A549 (cell line): Measurements from ENCODE around the gene ZNF618. TPM values are rescaled to one million over a fixed set of nuclear protein-coding genes. Genes with fewer than 3 reads are reported as not detected.

Experiments
- ATAC-seq, 2 experiments: fragments of 200-7000 bp in 1 of 2; fragments of >200 bp in 1 of 2; cut with Nextera tagmentation in 1 of 2; cut with Tn5 transposase in 1 of 2; 3 replicates each; pipeline versions ENCODE4 v1.8.0 to v1.9.1; 2018 to 2020; ENCODE audit warnings: mild to moderate bottlenecking in 1 of 2, moderate library complexity in 1 of 2
- CTCF ChIA-PET: fragments of 300-600 bp; sonication (Branson Sonifier 250); formaldehyde crosslinking; extraction: SDS; loops from one replicate; lab custom pipeline; 2021; ENCODE audit warnings: antibody characterized with exemption, inconsistent platforms; lab: Yijun Ruan, JAX
- POLR2A ChIA-PET: fragments of 350-600 bp; formaldehyde crosslinking; extraction: SDS; loops from one replicate; lab custom pipeline; 2021; ENCODE audit warnings: antibody characterized with exemption, inconsistent platforms; lab: Yijun Ruan, JAX
- DNase-seq, 2 experiments: peaks; one replicate each; pipeline versions ENCODE4 v3.0.0 to v3.0.0-alpha.2; 2011 to 2016; ENCODE audit warnings: low read depth in 1 of 2, low spot score in 1 of 2
- FAIRE-seq: peaks from 2 replicates; lab custom pipeline; 2011; peaks lifted over from hg19 to GRCh38; lab: Jason Lieb, UNC
- H3K27ac ChIP-seq, 2 experiments: fragments of >200 bp; sonication (Bioruptor Twin); formaldehyde crosslinking; 3 replicates each; pipeline ENCODE4 v1.5.1; 2016 to 2017
- H3K4me1 ChIP-seq: fragments of >200 bp; sonication (Bioruptor Twin); formaldehyde crosslinking; 3 replicates; pipeline ENCODE4 v1.6.1; 2016
- H3K4me2 ChIP-seq: fragments of >200 bp; sonication (Bioruptor Twin); formaldehyde crosslinking; 3 replicates; pipeline ENCODE4 v1.6.1; 2016
- H3K4me3 ChIP-seq: fragments of >200 bp; sonication (Bioruptor Twin); formaldehyde crosslinking; 3 replicates; pipeline ENCODE4 v1.5.1; 2016
- H3K9me3 ChIP-seq: fragments of >200 bp; sonication (Bioruptor Twin); formaldehyde crosslinking; 3 replicates; pipeline ENCODE4 v1.6.1; 2016
- BHLHE40 ChIP-seq: IDR thresholded peaks from 2 replicates; pipeline ENCODE4 v1.6.1; 2012; ENCODE audit warnings: low read depth, low read length, inconsistent platforms
- CBX8 ChIP-seq: fragments of 200-600 bp; sonication (generic); IDR thresholded peaks from 2 replicates; pipeline ENCODE4 v1.6.1; 2016
- CHD2 ChIP-seq: fragments of 150-350 bp; IDR thresholded peaks from 2 replicates; pipeline ENCODE4 v1.6.1; 2014; ENCODE audit warnings: low read length; ENCODE audit not compliant: partially characterized antibody
- CHD4 ChIP-seq: fragments of 200-600 bp; sonication (generic); IDR thresholded peaks from 2 replicates; pipeline ENCODE4 v1.6.1; 2016; ENCODE audit warnings: antibody characterized with exemption, mild to moderate bottlenecking, borderline replicate concordance
- CTCF ChIP-seq: fragments of >200 bp; sonication (Bioruptor Twin); formaldehyde crosslinking; IDR thresholded peaks from 3 replicates; pipeline ENCODE4 v1.5.1; 2016
- FOSL2 ChIP-seq, 2 experiments: fragments of 450-650 bp in 1 of 2; fragments of >200 bp in 1 of 2; sonication (Bioruptor Twin) in 1 of 2; formaldehyde crosslinking; IDR thresholded peaks; 2 replicates each; pipeline versions ENCODE4 v1.5.0 to v1.6.1; 2016 to 2020; ENCODE audit warnings: mild to moderate bottlenecking in 1 of 2, moderate library complexity in 1 of 2
- FOXS1 ChIP-seq: fragments of 250-450 bp; sonication (Bioruptor Pico); IDR thresholded peaks from 2 replicates; pipeline ENCODE4 v1.5.0; 2020; ENCODE audit warnings: mild to moderate bottlenecking, moderate library complexity
- GATA3 ChIP-seq: IDR thresholded peaks from 2 replicates; pipeline ENCODE4 v1.6.1; 2012; ENCODE audit warnings: borderline replicate concordance
- HMGXB4 ChIP-seq: fragments of 250-450 bp; sonication (Bioruptor Pico); IDR thresholded peaks from 2 replicates; pipeline ENCODE4 v1.5.0; 2021; ENCODE audit warnings: mild to moderate bottlenecking, moderate library complexity, borderline replicate concordance
- HOXA7 ChIP-seq: fragments of 250-450 bp; sonication (Bioruptor Pico); IDR thresholded peaks from 2 replicates; pipeline ENCODE4 v1.5.0; 2020; ENCODE audit warnings: mild to moderate bottlenecking, moderate library complexity
- HOXB13 ChIP-seq: fragments of 250-450 bp; sonication (Bioruptor Pico); IDR thresholded peaks from 2 replicates; pipeline ENCODE4 v1.5.0; 2020; ENCODE audit warnings: low read depth, mild to moderate bottlenecking, moderate library complexity
- KDM5A ChIP-seq: fragments of 200-600 bp; sonication (generic); IDR thresholded peaks from 2 replicates; pipeline ENCODE4 v1.6.1; 2016; ENCODE audit warnings: antibody characterized with exemption, mild to moderate bottlenecking
- NR3C1 ChIP-seq: fragments of >200 bp; sonication (Bioruptor Twin); formaldehyde crosslinking; IDR thresholded peaks from 3 replicates; pipeline ENCODE4 v1.6.1; 2017
- PHF8 ChIP-seq: fragments of 200-600 bp; sonication (generic); IDR thresholded peaks from 2 replicates; pipeline ENCODE4 v1.6.1; 2016; ENCODE audit warnings: low read depth, mild to moderate bottlenecking, antibody characterized with exemption, moderate library complexity, borderline replicate concordance
- POLR2AphosphoS2 ChIP-seq: conservative IDR thresholded peaks from 2 replicates; pipeline ENCODE4 v1.6.1; 2012; ENCODE audit warnings: low read length, improper control_type of control experiment, inconsistent platforms
- RAD21 ChIP-seq, 2 experiments: fragments of >200 bp in 1 of 2; sonication (Bioruptor Twin) in 1 of 2; formaldehyde crosslinking in 1 of 2; IDR thresholded peaks in 1 of 2; conservative IDR thresholded peaks in 1 of 2; 2 replicates in 1 of 2; 3 replicates in 1 of 2; pipeline ENCODE4 v1.6.1; 2012 to 2018; ENCODE audit warnings: inconsistent platforms in 1 of 2
- RARB ChIP-seq: fragments of 250-450 bp; sonication (Bioruptor Pico); IDR thresholded peaks from 2 replicates; pipeline ENCODE4 v1.8.0; 2021; ENCODE audit warnings: mild to moderate bottlenecking, moderate library complexity
- RFX5 ChIP-seq: fragments of 450-650 bp; IDR thresholded peaks from 2 replicates; pipeline ENCODE4 v1.7.1; 2014; ENCODE audit warnings: antibody characterized with exemption, mild to moderate bottlenecking, moderate library complexity
- RNF2 ChIP-seq: fragments of 200-600 bp; sonication (generic); IDR thresholded peaks from 2 replicates; pipeline ENCODE4 v1.6.1; 2016; ENCODE audit warnings: low read depth, mild to moderate bottlenecking, antibody characterized with exemption, moderate library complexity, borderline replicate concordance
- SREBF2 ChIP-seq: fragments of 450-650 bp; IDR thresholded peaks from 2 replicates; pipeline ENCODE4 v1.6.1; 2014; ENCODE audit warnings: mild to moderate bottlenecking, moderate library complexity
- ZSCAN20 ChIP-seq: fragments of 250-450 bp; sonication (Bioruptor Pico); IDR thresholded peaks from 2 replicates; pipeline ENCODE4 v1.8.0; 2022; ENCODE audit warnings: mild to moderate bottlenecking, moderate library complexity
- WGBS: methylation state at CpG from one replicate; pipeline ENCODE4 v1.1.6; 2017; ENCODE audit errors: missing lambda C conversion rate; 5-methylcytosine and 5-hydroxymethylcytosine counted together
- polyA plus RNA-seq, 4 experiments: library from polyadenylated mRNA; depleted of rRNA in 3 of 4; stranded (reverse); fragments of >200 nt; fragmentation: RNase III in 1 of 4; extraction: RNeasy Plus Mini Kit Qiagen cat#74134 plus additional on column Dnase treatment in 1 of 4; gene quantifications; 2 replicates in 3 of 4; 3 replicates in 1 of 4; pipeline ENCODE4 v1.2.3, GENCODE V29; 2011 to 2017
- TF ChIP-seq, protein P1 (sequence below): fragments of 200-600 bp; sonication (generic); IDR thresholded peaks from 2 replicates; pipeline ENCODE4 v1.6.1; 2016; ENCODE audit warnings: antibody characterized with exemption, mild to moderate bottlenecking, moderate library complexity
- TF ChIP-seq, protein P2 (sequence below): IDR thresholded peaks from 2 replicates; pipeline ENCODE4 v1.6.1; 2012

The ZNF618 gene
- polyA plus RNA-seq, 2 of the 4 experiments (the other 2 are of a cell fraction): 9.0 to 10.0 TPM

- peaks cover 2% of the 10 kb centered on the region; the same call in 1 of the 3 replicates for H3K9me3 ChIP-seq
- DNase-seq (no peak), ATAC-seq (no peak), FAIRE-seq (no peak)
- POLR2A ChIA-PET: no interaction called here
- H3K4me1 ChIP-seq: no peaks in the 10 kb centered on the region
- H3K4me2 ChIP-seq: no peak overlapping the region
- TF ChIP-seq NR3C1 (no peak), BHLHE40 (no peak), RFX5 (no peak), GATA3 (no peak), FOXS1 (no peak), CHD4 (no peak), POLR2AphosphoS2 (no peak), HOXB13 (CRISPR knock-in tag) (no peak), SREBF2 (no peak)
- TF ChIP-seq, protein P1, sequence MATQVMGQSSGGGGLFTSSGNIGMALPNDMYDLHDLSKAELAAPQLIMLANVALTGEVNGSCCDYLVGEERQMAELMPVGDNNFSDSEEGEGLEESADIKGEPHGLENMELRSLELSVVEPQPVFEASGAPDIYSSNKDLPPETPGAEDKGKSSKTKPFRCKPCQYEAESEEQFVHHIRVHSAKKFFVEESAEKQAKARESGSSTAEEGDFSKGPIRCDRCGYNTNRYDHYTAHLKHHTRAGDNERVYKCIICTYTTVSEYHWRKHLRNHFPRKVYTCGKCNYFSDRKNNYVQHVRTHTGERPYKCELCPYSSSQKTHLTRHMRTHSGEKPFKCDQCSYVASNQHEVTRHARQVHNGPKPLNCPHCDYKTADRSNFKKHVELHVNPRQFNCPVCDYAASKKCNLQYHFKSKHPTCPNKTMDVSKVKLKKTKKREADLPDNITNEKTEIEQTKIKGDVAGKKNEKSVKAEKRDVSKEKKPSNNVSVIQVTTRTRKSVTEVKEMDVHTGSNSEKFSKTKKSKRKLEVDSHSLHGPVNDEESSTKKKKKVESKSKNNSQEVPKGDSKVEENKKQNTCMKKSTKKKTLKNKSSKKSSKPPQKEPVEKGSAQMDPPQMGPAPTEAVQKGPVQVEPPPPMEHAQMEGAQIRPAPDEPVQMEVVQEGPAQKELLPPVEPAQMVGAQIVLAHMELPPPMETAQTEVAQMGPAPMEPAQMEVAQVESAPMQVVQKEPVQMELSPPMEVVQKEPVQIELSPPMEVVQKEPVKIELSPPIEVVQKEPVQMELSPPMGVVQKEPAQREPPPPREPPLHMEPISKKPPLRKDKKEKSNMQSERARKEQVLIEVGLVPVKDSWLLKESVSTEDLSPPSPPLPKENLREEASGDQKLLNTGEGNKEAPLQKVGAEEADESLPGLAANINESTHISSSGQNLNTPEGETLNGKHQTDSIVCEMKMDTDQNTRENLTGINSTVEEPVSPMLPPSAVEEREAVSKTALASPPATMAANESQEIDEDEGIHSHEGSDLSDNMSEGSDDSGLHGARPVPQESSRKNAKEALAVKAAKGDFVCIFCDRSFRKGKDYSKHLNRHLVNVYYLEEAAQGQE: no peak
- no peak overlapping the region for H3K27ac ChIP-seq
- no peak overlapping the region for H3K4me3 ChIP-seq
- WGBS: 94% methylated on average over 12 of the region's 12 CpGs
- CTCF ChIA-PET: interaction anchor here (1.7 to 2.8 kb wide), 3 partner anchors 11 to 254 kb away, joined by 4 to 16 read pairs (median 6); no protein-coding TSS in a partner anchor
These were observed 185.2 kb downstream of the ZNF618 start for GRCh38 chr9:114061292-114061691.

DNA sequence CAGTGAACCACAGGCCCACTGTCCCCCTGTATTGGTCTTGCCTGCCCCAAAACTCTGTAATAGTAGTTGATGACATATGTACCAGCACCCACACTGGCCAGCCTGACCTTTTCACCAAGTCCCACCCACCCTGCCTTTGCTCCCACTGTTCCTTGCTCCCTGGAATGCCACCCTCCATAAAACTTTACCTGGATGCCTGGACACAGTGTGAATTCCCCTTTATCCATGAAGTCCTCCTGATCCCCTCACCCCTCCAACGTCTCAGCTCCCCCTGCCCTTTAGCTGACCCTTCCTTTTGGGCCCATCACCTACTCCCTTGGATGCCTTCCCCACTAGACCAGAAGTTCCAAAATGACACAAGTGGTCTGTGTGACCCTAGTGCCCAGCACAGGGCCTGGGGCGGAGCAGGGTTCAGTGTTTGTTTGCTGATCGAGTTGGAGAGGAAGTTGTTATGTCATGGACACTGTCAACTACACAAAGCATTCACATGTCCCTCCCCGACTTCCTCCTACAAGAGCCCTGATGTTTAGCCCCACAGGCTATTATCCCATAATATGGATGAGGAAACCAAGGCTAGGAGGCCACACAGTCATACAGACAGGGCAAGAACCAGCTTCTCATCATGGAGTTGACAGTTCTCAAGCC, 185.8 kb downstream of the ZNF618 start:
- TF ChIP-seq CBX8 (no peak), KDM5A (no peak), NR3C1 (no peak), RNF2 (no peak), RARB (CRISPR knock-in tag) (no peak), ZSCAN20 (CRISPR knock-in tag) (no peak), HMGXB4 (CRISPR knock-in tag) (no peak), CTCF (no peak), FOXS1 (no peak), GATA3 (no peak), RAD21 (conservative IDR thresholded peaks at IDR 0.05 in 1 of 2, IDR thresholded peaks at IDR 0.05 in 1 of 2) (no peak), CHD2 (no peak), FOSL2 (IDR thresholded peaks at IDR 0.05) (no peak), FOSL2 (CRISPR knock-in tag; IDR thresholded peaks at IDR 0.05) (no peak), HOXA7 (CRISPR knock-in tag) (no peak), PHF8 (no peak)
- TF ChIP-seq, protein P2, sequence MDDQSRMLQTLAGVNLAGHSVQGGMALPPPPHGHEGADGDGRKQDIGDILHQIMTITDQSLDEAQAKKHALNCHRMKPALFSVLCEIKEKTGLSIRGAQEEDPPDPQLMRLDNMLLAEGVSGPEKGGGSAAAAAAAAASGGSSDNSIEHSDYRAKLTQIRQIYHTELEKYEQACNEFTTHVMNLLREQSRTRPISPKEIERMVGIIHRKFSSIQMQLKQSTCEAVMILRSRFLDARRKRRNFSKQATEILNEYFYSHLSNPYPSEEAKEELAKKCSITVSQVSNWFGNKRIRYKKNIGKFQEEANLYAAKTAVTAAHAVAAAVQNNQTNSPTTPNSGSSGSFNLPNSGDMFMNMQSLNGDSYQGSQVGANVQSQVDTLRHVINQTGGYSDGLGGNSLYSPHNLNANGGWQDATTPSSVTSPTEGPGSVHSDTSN: no peak
- TF ChIP-seq, protein P1: no peak
- TF ChIP-seq, all 56 proteins: peak for 0
- FAIRE-seq (no peak), DNase-seq (no peak), ATAC-seq (no peak)
- peaks cover 2% of the 10 kb centered on the region; the same call in 1 of the 3 replicates for H3K9me3 ChIP-seq
- H3K4me2 ChIP-seq: no peak overlapping the region
- no peaks in the 10 kb centered on the region for H3K4me1 ChIP-seq
- ChIA-PET CTCF (interaction anchor here (2.1 to 2.8 kb wide), 2 partner anchors 21 to 254 kb away, joined by 6 to 16 read pairs; no protein-coding TSS in a partner anchor), POLR2A (no interaction called here)
- H3K4me3 ChIP-seq: no peak overlapping the region
- 81% methylated on average over 4 of the region's 4 CpGs for WGBS
- H3K27ac ChIP-seq: no peak overlapping the region
